Glutamatergic neuron (in vitro differentiated cells): ENCODE data around the gene YAP1. TPM values are rescaled to one million over a fixed set of nuclear protein-coding genes. Genes with fewer than 3 reads are reported as not detected.

Source experiments
- DNase-seq: peaks from one replicate; pipeline ENCODE4 v3.0.0; 2022
- H3K27ac Mint-ChIP-seq: one replicate; pipeline ENCODE4 v1.8.0; 2020; ENCODE audit warnings: mild to moderate bottlenecking, mixed read lengths, inconsistent platforms; ENCODE audit not compliant: unreplicated experiment
- H3K27me3 Mint-ChIP-seq: one replicate; pipeline ENCODE4 v1.8.0; 2020; ENCODE audit warnings: mild to moderate bottlenecking, moderate library complexity, mixed read lengths, inconsistent platforms; ENCODE audit not compliant: unreplicated experiment
- H3K36me3 Mint-ChIP-seq: one replicate; pipeline ENCODE4 v1.8.0; 2020; ENCODE audit warnings: mild to moderate bottlenecking, mixed read lengths, inconsistent platforms; ENCODE audit not compliant: unreplicated experiment
- H3K4me1 Mint-ChIP-seq: one replicate; pipeline ENCODE4 v1.8.0; 2020; ENCODE audit warnings: mild to moderate bottlenecking, low read depth, mixed read lengths, inconsistent platforms; ENCODE audit not compliant: unreplicated experiment
- H3K4me3 Mint-ChIP-seq: one replicate; pipeline ENCODE4 v1.8.0; 2020; ENCODE audit warnings: mild to moderate bottlenecking, mixed read lengths, inconsistent platforms; ENCODE audit not compliant: unreplicated experiment
- H3K9me3 Mint-ChIP-seq: one replicate; pipeline ENCODE4 v1.8.0; 2020; ENCODE audit warnings: mild to moderate bottlenecking, moderate library complexity, mixed read lengths, inconsistent platforms; ENCODE audit not compliant: unreplicated experiment
- CTCF ChIP-seq: fragments of 200-600 bp; sonication (generic); IDR thresholded peaks from one replicate; pipeline ENCODE4 v1.5.0; 2021; ENCODE audit not compliant: partially characterized antibody, unreplicated experiment
- total RNA-seq: library from RNA; stranded (reverse); fragmentation: NEBNext Ultra II Directional; extraction: Animal tissue kit (Norgen Biotek cat#: 25700); gene quantifications from one replicate; pipeline ENCODE4 v1.2.1, GENCODE V29; 2021; ENCODE audit not compliant: unreplicated experiment

Gene YAP1
- total RNA-seq, 1 donor from 2014 or later = 1.3 TPM

- no peak overlapping the region for H3K27ac Mint-ChIP-seq
- no peaks in the 10 kb centered on the region for H3K27me3 Mint-ChIP-seq
- no peak overlapping the region for H3K4me3 Mint-ChIP-seq
- DNase-seq = no peak
- no peak for TF ChIP-seq CTCF
- no peaks in the 10 kb centered on the region for H3K9me3 Mint-ChIP-seq
- no peaks in the 10 kb centered on the region for H3K36me3 Mint-ChIP-seq
- H3K4me1 Mint-ChIP-seq = no peaks in the 10 kb centered on the region
Measured at GRCh38 chr11:102157219-102157618, 47.0 kb downstream of the YAP1 start.

GRCh38 chr11:102158164-102158735 lies 48.0 kb downstream of the YAP1 start:
- no peak overlapping the region for H3K27ac Mint-ChIP-seq
- no peak overlapping the region for H3K4me3 Mint-ChIP-seq
- H3K9me3 Mint-ChIP-seq = no peaks in the 10 kb centered on the region
- no peak for TF ChIP-seq CTCF
- no peaks in the 10 kb centered on the region for H3K27me3 Mint-ChIP-seq
- no peaks in the 10 kb centered on the region for H3K4me1 Mint-ChIP-seq
- DNase-seq = no peak
- H3K36me3 Mint-ChIP-seq = no peaks in the 10 kb centered on the region

- H3K4me3 Mint-ChIP-seq = no peak overlapping the region
- no peaks in the 10 kb centered on the region for H3K4me1 Mint-ChIP-seq
- H3K27ac Mint-ChIP-seq = no peak overlapping the region
- H3K27me3 Mint-ChIP-seq = no peaks in the 10 kb centered on the region
- no peak for DNase-seq
- no peak for TF ChIP-seq CTCF
- no peaks in the 10 kb centered on the region for H3K36me3 Mint-ChIP-seq
- H3K9me3 Mint-ChIP-seq = no peaks in the 10 kb centered on the region
Measured at GRCh38 chr11:102163368-102163767, 53.1 kb downstream of the YAP1 start.

GRCh38 chr11:102166175-102167064 lies 56.2 kb downstream of the YAP1 start:
- no peaks in the 10 kb centered on the region for H3K36me3 Mint-ChIP-seq
- H3K9me3 Mint-ChIP-seq = no peaks in the 10 kb centered on the region
- no peak overlapping the region for H3K27ac Mint-ChIP-seq
- no peak overlapping the region for H3K4me3 Mint-ChIP-seq
- peaks cover 3% of the 10 kb centered on the region for H3K4me1 Mint-ChIP-seq
- no peak for TF ChIP-seq CTCF
- no peak for DNase-seq
- H3K27me3 Mint-ChIP-seq = no peaks in the 10 kb centered on the region

- H3K27ac Mint-ChIP-seq = no peak overlapping the region
- H3K36me3 Mint-ChIP-seq = no peaks in the 10 kb centered on the region
- no peaks in the 10 kb centered on the region for H3K9me3 Mint-ChIP-seq
- peaks cover 3% of the 10 kb centered on the region for H3K4me1 Mint-ChIP-seq
- no peak overlapping the region for H3K4me3 Mint-ChIP-seq
- no peak for TF ChIP-seq CTCF
- no peak for DNase-seq
- no peaks in the 10 kb centered on the region for H3K27me3 Mint-ChIP-seq
Measured at GRCh38 chr11:102168481-102168880, 58.2 kb downstream of the YAP1 start.
